Esophagus squamous epithelium (tissue), 5 donors: ENCODE measurements around the gene THNSL1. TPM values are rescaled to one million over a fixed set of nuclear protein-coding genes. Genes with fewer than 3 reads are reported as not detected.
A peak's percentile ranks its signal among the peaks of the same experiment; 100 is the strongest.

ENCODE experiments used
- DNase-seq: peaks from one replicate; lab custom pipeline; 2025; lab: John Stamatoyannopoulos, UW
- H3K27ac ChIP-seq, 4 donors: fragments of 200-600 bp; sonication (generic); one replicate each; pipeline ENCODE4 v1.5.1; 2016 to 2019; ENCODE audit warnings: mild to moderate bottlenecking in 1 of 4
- H3K27me3 ChIP-seq, 4 donors: fragments of 200-600 bp; sonication (generic); 1 replicate in 3 of 4; 2 replicates in 1 of 4; pipeline versions ENCODE4 v1.5.1 to v1.6.0; 2017 to 2021; ENCODE audit warnings: antibody characterized with exemption in 1 of 4
- H3K36me3 ChIP-seq, 3 donors: fragments of 200-600 bp; sonication (generic); one replicate each; pipeline ENCODE4 v1.5.1; 2016 to 2019
- H3K4me1 ChIP-seq, 3 donors: fragments of 200-600 bp; sonication (generic); one replicate each; pipeline ENCODE4 v1.5.1; 2017 to 2019
- H3K4me3 ChIP-seq, 4 donors: fragments of 200-600 bp; sonication (generic); 1 replicate in 3 of 4; 2 replicates in 1 of 4; pipeline ENCODE4 v1.5.1; 2016 to 2019; ENCODE audit warnings: mild to moderate bottlenecking in 2 of 4, moderate library complexity in 1 of 4
- H3K9me3 ChIP-seq, 3 donors: fragments of 200-600 bp; sonication (generic); one replicate each; pipeline ENCODE4 v1.5.1; 2016 to 2019
- POLR2A ChIP-seq, 4 donors: fragments of 450-650 bp; IDR thresholded peaks; one replicate each; pipeline ENCODE4 v1.6.1; 2017; ENCODE audit warnings: antibody characterized with exemption in 4 of 4, mild to moderate bottlenecking in 4 of 4, moderate library complexity in 3 of 4
- WGBS, 2 donors: methylation state at CpG; one replicate each; pipeline ENCODE4 v1.1.5; 2018; 5-methylcytosine and 5-hydroxymethylcytosine counted together
- intact Hi-C: fragments of 100-400 bp; cut with DNase I; formaldehyde crosslinking; loops from one replicate; pipeline ENCODE4 v1.15.0; 2022
- total RNA-seq, 4 donors: library from RNA; depleted of rRNA; stranded (reverse); fragments of >200 nt; gene quantifications; one replicate each; pipeline ENCODE4 v1.1.0, GENCODE V29; 2016
- TF ChIP-seq, protein P1 (sequence below), 6 experiments: fragments of 450-650 bp in 4 of 6; fragments of 200-600 bp in 2 of 6; sonication (generic) in 2 of 6; IDR thresholded peaks; one replicate each; pipeline ENCODE4 v1.5.1; 2016 to 2019; ENCODE audit warnings: antibody characterized with exemption in 6 of 6, mild to moderate bottlenecking in 4 of 6, moderate library complexity in 4 of 6
- donor health status: DM: yes; HTN: yes; CAD: no.

THNSL1 gene
- total RNA-seq, 4 donors from 2014 or later: 1.0 to 3.0 (median 1.7) TPM

DNA sequence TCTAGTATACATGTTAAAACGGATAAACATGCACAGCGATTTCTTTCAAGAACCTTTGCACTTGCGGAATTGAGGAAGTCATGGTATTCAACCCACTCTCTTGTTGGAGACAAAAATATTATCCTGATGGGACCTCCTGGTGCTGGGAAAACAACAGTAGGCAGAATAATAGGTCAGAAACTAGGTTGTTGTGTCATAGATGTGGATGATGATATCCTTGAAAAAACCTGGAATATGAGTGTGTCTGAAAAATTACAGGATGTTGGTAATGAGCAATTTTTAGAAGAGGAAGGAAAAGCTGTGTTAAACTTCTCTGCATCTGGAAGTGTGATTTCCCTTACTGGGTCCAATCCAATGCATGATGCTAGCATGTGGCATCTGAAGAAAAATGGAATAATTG, 6.9 kb downstream of the THNSL1 start:
- WGBS, 2 donors: 60 to 73% methylated on average over 3 of the region's 3 CpGs
- DNase-seq: no peak
- no peak overlapping the region for H3K27ac ChIP-seq
- H3K4me1 ChIP-seq: peaks cover 0 to 1% (median 0%) of the 10 kb centered on the region in 3 donors
- no peaks in the 10 kb centered on the region for H3K9me3 ChIP-seq
- TF ChIP-seq, protein P1, sequence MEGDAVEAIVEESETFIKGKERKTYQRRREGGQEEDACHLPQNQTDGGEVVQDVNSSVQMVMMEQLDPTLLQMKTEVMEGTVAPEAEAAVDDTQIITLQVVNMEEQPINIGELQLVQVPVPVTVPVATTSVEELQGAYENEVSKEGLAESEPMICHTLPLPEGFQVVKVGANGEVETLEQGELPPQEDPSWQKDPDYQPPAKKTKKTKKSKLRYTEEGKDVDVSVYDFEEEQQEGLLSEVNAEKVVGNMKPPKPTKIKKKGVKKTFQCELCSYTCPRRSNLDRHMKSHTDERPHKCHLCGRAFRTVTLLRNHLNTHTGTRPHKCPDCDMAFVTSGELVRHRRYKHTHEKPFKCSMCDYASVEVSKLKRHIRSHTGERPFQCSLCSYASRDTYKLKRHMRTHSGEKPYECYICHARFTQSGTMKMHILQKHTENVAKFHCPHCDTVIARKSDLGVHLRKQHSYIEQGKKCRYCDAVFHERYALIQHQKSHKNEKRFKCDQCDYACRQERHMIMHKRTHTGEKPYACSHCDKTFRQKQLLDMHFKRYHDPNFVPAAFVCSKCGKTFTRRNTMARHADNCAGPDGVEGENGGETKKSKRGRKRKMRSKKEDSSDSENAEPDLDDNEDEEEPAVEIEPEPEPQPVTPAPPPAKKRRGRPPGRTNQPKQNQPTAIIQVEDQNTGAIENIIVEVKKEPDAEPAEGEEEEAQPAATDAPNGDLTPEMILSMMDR (IDR thresholded peaks at IDR 0.05): no peak
- TF ChIP-seq POLR2A (IDR thresholded peaks at IDR 0.05): no peak
- intact Hi-C loops: no loop called here
- no peaks in the 10 kb centered on the region for H3K36me3 ChIP-seq
- H3K27me3 ChIP-seq: no peaks in the 10 kb centered on the region
- no peak overlapping the region for H3K4me3 ChIP-seq

DNA sequence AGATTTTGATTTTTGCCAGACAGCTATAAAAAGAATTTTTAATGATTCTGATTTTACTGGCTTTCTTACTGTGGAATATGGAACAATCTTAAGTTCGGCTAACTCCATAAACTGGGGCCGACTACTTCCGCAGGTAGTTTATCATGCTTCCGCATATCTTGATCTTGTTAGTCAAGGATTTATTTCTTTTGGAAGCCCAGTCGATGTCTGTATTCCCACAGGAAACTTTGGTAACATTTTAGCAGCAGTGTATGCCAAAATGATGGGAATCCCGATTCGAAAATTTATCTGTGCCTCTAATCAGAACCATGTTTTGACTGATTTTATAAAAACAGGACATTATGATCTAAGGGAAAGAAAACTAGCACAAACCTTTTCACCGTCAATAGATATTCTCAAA, 8.1 kb downstream of the THNSL1 start:
- no peak overlapping the region for H3K27ac ChIP-seq
- TF ChIP-seq, protein P1 (IDR thresholded peaks at IDR 0.05): no peak
- no peak for TF ChIP-seq POLR2A (IDR thresholded peaks at IDR 0.05)
- no peaks in the 10 kb centered on the region for H3K27me3 ChIP-seq
- no peaks in the 10 kb centered on the region for H3K9me3 ChIP-seq
- no peak for DNase-seq
- intact Hi-C loops: no loop called here
- H3K36me3 ChIP-seq: no peaks in the 10 kb centered on the region
- no peak overlapping the region for H3K4me3 ChIP-seq
- WGBS, 2 donors: 78 to 84% methylated on average over 8 of the region's 8 CpGs
- H3K4me1 ChIP-seq: no peaks in the 10 kb centered on the region

DNA sequence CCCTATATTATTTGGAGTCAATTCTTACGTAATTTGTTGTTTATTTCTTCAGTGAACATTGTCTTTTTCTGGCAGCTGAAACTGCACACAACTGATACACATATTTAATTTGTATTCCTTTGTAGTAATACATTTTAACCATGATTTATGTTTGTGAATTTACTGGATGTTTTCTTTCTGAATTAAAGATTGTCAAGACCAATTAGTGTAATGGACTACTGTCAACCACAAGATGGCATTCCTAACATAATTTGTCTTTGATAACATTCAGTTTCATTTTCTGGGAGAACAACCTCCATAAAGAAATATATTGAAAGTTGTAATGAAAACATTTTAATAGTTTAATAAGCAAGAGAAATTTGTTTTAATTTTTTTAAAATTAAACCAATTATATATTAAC, 10.1 kb downstream of the THNSL1 start:
- DNase-seq: no peak
- H3K36me3 ChIP-seq: no peaks in the 10 kb centered on the region
- WGBS, 2 donors: 63 to 76% methylated on average over 1 of the region's 1 CpG
- H3K4me1 ChIP-seq: no peaks in the 10 kb centered on the region
- intact Hi-C loops: no loop called here
- no peak overlapping the region for H3K4me3 ChIP-seq
- TF ChIP-seq POLR2A (IDR thresholded peaks at IDR 0.05): no peak
- TF ChIP-seq, protein P1 (IDR thresholded peaks at IDR 0.05): peak in 4 of 6 experiments; percentile 13 to 61 (median 17)
- no peaks in the 10 kb centered on the region for H3K9me3 ChIP-seq
- no peak overlapping the region for H3K27ac ChIP-seq
- H3K27me3 ChIP-seq: no peaks in the 10 kb centered on the region

DNA sequence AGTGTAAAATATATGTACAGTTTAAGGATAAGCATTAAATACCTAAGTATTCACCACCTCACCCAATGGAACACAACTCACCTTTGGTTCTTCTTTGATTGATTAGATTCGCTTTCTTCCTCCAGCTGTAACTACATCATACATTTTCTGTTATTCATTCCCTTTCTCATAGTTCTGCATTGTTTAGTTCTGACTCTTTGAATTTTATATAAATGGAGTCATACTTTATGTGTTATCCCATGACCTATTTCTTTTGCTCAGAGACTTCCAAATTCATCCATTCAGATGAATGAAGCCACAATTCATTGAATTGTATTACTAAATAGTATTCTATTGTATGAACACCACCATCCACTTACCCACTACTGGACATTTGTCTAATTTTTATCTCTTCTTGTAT, 12.3 kb downstream of the THNSL1 start:
- no peak overlapping the region for H3K27ac ChIP-seq
- TF ChIP-seq POLR2A (IDR thresholded peaks at IDR 0.05): no peak
- TF ChIP-seq, protein P1 (IDR thresholded peaks at IDR 0.05): no peak
- no peaks in the 10 kb centered on the region for H3K27me3 ChIP-seq
- WGBS, 2 donors: 94 to 97% methylated on average over 1 of the region's 1 CpG
- no peaks in the 10 kb centered on the region for H3K4me1 ChIP-seq
- no peak overlapping the region for H3K4me3 ChIP-seq
- no peak for DNase-seq
- no peaks in the 10 kb centered on the region for H3K9me3 ChIP-seq
- intact Hi-C loops: no loop called here
- no peaks in the 10 kb centered on the region for H3K36me3 ChIP-seq

DNA sequence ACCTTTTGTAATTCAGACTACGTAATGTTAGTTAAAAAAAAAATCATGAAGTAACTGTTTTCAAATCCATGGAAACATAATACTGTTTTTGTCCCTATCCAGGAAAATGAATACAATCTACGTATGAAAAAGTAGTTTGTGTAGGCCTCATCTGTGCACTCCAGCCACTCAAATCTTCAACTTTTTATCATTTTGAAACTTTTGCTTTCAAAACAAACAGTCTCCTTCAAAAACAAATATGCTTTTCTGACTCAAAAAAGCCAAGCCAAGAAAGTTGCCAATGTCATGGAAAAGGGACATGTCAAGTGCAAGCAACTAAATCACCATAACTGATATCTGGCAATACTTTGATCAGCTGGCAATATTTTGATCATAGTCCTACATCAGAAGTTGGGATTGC, 13.1 kb downstream of the THNSL1 start:
- Histone ChIP-seq H3K4me3 (no peak overlapping the region), H3K9me3 (no peaks in the 10 kb centered on the region), H3K36me3 (no peaks in the 10 kb centered on the region), H3K27me3 (no peaks in the 10 kb centered on the region), H3K4me1 (no peaks in the 10 kb centered on the region), H3K27ac (no peak overlapping the region)
- WGBS, 2 donors: 92 to 94% methylated on average over 2 of the region's 2 CpGs
- no peak for DNase-seq
- no peak for TF ChIP-seq POLR2A (IDR thresholded peaks at IDR 0.05)
- TF ChIP-seq, protein P1 (IDR thresholded peaks at IDR 0.05): no peak
- intact Hi-C loops: no loop called here
